PC-9 (cell line): ENCODE results near the gene ZNF148.

ENCODE experiments used
- EZH2 ChIP-seq: fragments of 200-600 bp; sonication (generic); IDR thresholded peaks from 2 replicates; pipeline ENCODE4 v1.8.0; 2017; ENCODE audit warnings: antibody characterized with exemption, low read depth
- TF ChIP-seq, protein P1 (sequence below): fragments of 200-600 bp; sonication (generic); conservative IDR thresholded peaks from 2 replicates; pipeline ENCODE4 v1.6.1; 2017; ENCODE audit warnings: mixed run types, antibody characterized with exemption, mild to moderate bottlenecking, moderate library complexity

DNA sequence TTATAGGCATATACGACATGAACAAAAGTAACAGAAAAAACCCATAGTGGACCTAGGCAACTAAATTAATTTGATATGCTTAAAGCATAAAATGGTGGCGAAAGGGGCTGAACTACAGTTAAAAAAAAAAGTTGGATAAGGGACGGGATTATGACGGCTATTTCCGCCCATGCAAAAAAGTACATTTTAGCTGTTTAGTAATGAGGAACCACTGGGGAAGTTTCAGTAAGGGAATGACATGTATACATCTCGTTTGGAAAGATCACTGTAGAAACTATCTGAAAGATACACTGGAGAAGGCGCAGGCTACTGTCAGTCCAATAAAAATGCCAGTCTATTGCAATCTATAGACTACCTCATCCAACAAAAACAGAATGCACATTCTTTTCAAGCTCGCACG, 65.6 kb downstream of the ZNF148 start:
- TF ChIP-seq, protein P1, sequence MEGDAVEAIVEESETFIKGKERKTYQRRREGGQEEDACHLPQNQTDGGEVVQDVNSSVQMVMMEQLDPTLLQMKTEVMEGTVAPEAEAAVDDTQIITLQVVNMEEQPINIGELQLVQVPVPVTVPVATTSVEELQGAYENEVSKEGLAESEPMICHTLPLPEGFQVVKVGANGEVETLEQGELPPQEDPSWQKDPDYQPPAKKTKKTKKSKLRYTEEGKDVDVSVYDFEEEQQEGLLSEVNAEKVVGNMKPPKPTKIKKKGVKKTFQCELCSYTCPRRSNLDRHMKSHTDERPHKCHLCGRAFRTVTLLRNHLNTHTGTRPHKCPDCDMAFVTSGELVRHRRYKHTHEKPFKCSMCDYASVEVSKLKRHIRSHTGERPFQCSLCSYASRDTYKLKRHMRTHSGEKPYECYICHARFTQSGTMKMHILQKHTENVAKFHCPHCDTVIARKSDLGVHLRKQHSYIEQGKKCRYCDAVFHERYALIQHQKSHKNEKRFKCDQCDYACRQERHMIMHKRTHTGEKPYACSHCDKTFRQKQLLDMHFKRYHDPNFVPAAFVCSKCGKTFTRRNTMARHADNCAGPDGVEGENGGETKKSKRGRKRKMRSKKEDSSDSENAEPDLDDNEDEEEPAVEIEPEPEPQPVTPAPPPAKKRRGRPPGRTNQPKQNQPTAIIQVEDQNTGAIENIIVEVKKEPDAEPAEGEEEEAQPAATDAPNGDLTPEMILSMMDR: no peak
- no peak for TF ChIP-seq EZH2
